Left renal pelvis (tissue), 4 donors: ENCODE results near the gene SNTB2. TPM values are rescaled to one million over a fixed set of nuclear protein-coding genes. Genes with fewer than 3 reads are reported as not detected.
A peak's percentile ranks its signal among the peaks of the same experiment; 100 is the strongest.
"Not testable (repeated sequence)": the region's sequence is repeated elsewhere in the genome, so short reads cannot be mapped to it uniquely, and the experiment has no call there.

ENCODE experiments used
- DNase-seq, 4 donors: peaks; one replicate each; pipeline ENCODE4 v3.0.0-alpha.2; 2013; ENCODE audit warnings: low read depth in 4 of 4, low spot score in 3 of 4
- polyA plus RNA-seq, 4 donors: library from polyadenylated mRNA; unstranded; fragments of 120-200 nt; gene quantifications; one replicate each; pipeline ENCODE4 v1.2.1, GENCODE V29; 2013; ENCODE audit not compliant: insufficient read length in 4 of 4

SNTB2 gene
- polyA plus RNA-seq: 10 to 100 TPM; 12.6 to 23.8 (median 13.2) TPM

- peak in 3 of 4 donors; percentile 82 to 87 (median 83) for DNase-seq
These were observed at the start of gene SNTB2 for GRCh38 chr16:69186642-69187445. TSS of gene SNTB2 (plus strand) at chr16:69187164. CDS start at chr16:69187167, 3 bp downstream.

- DNase-seq: no peak
These were observed 48.4 kb upstream of the SNTB2 start for GRCh38 chr16:69138608-69139007.

- DNase-seq: not testable (repeated sequence)
These were observed 47.5 kb upstream of the SNTB2 start for GRCh38 chr16:69139464-69139863.

GRCh38 chr16:69141014-69141413 lies 46.0 kb upstream of the SNTB2 start:
- DNase-seq: no peak

GRCh38 chr16:69141936-69142335 lies 45.0 kb upstream of the SNTB2 start:
- no peak for DNase-seq

GRCh38 chr16:69143116-69143515 lies 43.8 kb upstream of the SNTB2 start:
- no peak for DNase-seq

- DNase-seq: no peak
These were observed 41.3 kb upstream of the SNTB2 start for GRCh38 chr16:69145658-69146057.

GRCh38 chr16:69149621-69150020 lies 37.3 kb upstream of the SNTB2 start:
- not testable (repeated sequence) for DNase-seq

GRCh38 chr16:69150146-69150865 lies 36.7 kb upstream of the SNTB2 start:
- DNase-seq: peak in 2 of 4 donors; percentile 74

- DNase-seq: no peak
These were observed 29.8 kb upstream of the SNTB2 start for GRCh38 chr16:69157196-69157595.

GRCh38 chr16:69160192-69160591 lies 26.8 kb upstream of the SNTB2 start:
- DNase-seq: no peak

GRCh38 chr16:69165584-69165983 lies 21.4 kb upstream of the SNTB2 start:
- DNase-seq: no peak

- DNase-seq: no peak
These were observed 20.6 kb upstream of the SNTB2 start for GRCh38 chr16:69166221-69166833.

GRCh38 chr16:69166946-69167930 lies 19.7 kb upstream of the SNTB2 start:
- no peak for DNase-seq

GRCh38 chr16:69169051-69169450 lies 17.9 kb upstream of the SNTB2 start:
- no peak for DNase-seq

GRCh38 chr16:69169607-69170352 lies 17.2 kb upstream of the SNTB2 start:
- no peak for DNase-seq

GRCh38 chr16:69171325-69172084 lies 15.5 kb upstream of the SNTB2 start:
- DNase-seq: no peak

- DNase-seq: no peak
These were observed 10.7 kb upstream of the SNTB2 start for GRCh38 chr16:69176033-69176800.
